MM.1S (cell line): ENCODE results near the gene KRIT1.

Source experiments
- EZH2 ChIP-seq: fragments of 300-600 bp; sonication (generic); optimal IDR thresholded peaks from 2 replicates; pipeline ENCODE3; 2017; ENCODE audit warnings: low read depth, mild to moderate bottlenecking, antibody characterized with exemption, low read length, mixed read lengths
- EZH2phosphoT487 ChIP-seq: fragments of 300-600 bp; sonication (generic); IDR thresholded peaks from 2 replicates; pipeline ENCODE4 v1.6.1; 2018; ENCODE audit warnings: antibody characterized with exemption, low read length
- TF ChIP-seq, protein P1 (sequence below): fragments of 300-600 bp; sonication (generic); IDR thresholded peaks from 2 replicates; pipeline ENCODE4 v1.5.1; 2016; ENCODE audit warnings: antibody characterized with exemption, low read length, mixed read lengths

DNA sequence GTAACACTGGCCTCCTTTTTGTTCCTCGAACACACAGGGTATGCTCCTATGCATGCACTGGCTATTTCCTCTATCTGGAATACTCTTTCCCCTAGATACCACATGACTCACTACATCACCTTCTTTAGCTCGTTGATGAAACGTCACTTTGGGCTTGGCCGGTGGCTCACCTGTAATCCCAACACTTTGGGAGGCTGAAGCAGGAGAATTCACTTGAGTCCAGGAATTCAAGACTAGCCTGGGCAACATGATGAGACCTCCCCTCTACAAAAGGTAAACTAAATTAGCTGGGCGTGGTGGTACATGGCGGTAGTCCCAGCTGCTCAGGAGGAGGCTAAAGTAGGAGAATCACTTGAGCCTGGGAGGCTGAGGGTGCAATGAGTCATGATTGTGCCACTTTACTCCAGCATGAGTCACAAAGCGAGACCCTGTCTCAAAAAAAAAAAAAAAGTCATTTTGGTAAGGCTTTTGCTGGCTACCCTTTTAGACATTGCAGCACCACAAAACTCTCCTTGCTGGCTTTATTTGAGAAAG, 14.6 kb upstream of the KRIT1 start:
- TF ChIP-seq, protein P1, sequence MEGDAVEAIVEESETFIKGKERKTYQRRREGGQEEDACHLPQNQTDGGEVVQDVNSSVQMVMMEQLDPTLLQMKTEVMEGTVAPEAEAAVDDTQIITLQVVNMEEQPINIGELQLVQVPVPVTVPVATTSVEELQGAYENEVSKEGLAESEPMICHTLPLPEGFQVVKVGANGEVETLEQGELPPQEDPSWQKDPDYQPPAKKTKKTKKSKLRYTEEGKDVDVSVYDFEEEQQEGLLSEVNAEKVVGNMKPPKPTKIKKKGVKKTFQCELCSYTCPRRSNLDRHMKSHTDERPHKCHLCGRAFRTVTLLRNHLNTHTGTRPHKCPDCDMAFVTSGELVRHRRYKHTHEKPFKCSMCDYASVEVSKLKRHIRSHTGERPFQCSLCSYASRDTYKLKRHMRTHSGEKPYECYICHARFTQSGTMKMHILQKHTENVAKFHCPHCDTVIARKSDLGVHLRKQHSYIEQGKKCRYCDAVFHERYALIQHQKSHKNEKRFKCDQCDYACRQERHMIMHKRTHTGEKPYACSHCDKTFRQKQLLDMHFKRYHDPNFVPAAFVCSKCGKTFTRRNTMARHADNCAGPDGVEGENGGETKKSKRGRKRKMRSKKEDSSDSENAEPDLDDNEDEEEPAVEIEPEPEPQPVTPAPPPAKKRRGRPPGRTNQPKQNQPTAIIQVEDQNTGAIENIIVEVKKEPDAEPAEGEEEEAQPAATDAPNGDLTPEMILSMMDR: no peak
- TF ChIP-seq EZH2 (no peak), EZH2phosphoT487 (no peak)
